GM12801 (cell line): ENCODE data around the gene PLK2.

ENCODE experiments used
- TF ChIP-seq, protein P1 (sequence below): IDR thresholded peaks from one replicate; pipeline ENCODE4 v1.5.1; 2011; ENCODE audit warnings: control low read depth; ENCODE audit not compliant: insufficient read length; ENCODE audit errors: extremely low read depth

PLK2 gene

DNA sequence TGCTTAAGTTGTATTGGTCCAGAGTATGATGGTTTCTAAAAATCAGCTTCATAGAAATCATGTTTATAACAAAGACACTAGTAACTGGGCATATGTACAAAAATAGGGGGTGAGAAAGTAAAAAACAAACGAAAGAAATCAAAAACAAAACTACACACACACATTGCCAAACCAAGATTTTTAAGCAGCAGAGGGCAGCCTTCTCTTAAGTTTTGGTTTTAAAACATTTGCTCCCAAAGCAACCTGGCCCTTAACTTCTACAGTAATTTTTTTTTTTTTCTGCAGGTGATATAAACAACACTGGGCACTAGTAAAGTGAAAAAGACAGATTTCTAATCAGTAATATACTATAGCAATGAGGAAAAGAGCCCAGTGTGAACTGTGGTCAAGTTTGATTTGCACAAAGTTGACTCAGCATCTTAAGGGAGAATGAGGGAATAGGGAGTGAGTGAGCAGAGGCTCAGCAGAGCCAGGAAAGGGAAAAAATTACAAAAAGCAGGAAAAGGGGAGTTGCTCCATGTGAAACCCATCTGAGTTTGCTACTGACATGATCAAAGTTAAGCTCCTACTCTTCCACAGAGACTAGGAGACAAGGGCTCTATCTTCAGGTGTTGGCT lies 18.0 kb upstream of the PLK2 start:
- TF ChIP-seq, protein P1, sequence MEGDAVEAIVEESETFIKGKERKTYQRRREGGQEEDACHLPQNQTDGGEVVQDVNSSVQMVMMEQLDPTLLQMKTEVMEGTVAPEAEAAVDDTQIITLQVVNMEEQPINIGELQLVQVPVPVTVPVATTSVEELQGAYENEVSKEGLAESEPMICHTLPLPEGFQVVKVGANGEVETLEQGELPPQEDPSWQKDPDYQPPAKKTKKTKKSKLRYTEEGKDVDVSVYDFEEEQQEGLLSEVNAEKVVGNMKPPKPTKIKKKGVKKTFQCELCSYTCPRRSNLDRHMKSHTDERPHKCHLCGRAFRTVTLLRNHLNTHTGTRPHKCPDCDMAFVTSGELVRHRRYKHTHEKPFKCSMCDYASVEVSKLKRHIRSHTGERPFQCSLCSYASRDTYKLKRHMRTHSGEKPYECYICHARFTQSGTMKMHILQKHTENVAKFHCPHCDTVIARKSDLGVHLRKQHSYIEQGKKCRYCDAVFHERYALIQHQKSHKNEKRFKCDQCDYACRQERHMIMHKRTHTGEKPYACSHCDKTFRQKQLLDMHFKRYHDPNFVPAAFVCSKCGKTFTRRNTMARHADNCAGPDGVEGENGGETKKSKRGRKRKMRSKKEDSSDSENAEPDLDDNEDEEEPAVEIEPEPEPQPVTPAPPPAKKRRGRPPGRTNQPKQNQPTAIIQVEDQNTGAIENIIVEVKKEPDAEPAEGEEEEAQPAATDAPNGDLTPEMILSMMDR, result no peak

DNA sequence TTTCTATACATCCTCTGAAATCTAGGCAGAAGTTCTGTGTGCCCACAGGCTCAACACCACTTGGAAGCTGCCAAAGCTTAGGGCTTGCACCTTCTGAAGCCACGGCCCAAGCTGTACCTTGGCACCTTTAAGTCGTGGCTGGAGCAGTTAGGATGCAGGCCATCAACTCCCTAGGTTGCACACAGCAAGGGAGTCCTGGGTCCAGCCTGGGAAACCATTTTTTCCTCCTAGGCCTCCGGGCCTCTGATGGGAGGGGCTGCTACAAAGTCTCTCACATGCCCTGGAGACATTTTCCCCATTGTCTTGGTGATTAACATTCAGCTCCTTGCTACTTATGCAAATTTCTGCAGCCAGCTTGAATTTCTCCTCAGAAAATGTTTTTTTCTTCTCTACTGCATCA lies 15.5 kb upstream of the PLK2 start:
- TF ChIP-seq, protein P1, result no peak

DNA sequence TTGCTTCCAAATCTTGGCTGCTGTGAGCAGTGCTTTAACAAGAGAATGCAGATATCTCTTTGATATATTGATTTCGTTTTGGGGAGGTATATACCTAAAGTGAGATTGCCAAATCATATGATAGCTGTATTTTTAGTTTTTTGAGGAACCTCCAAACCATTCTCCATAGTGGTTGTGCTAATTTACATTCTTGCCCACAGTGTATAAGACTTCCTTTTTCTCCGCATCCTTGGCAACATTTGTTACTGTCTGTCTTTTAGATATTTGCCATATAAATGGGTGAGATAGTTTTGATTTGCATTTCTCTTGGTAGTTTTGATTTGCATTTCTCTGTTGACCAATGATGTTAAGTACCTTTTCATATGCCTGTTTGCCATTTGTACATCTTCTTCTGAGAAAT lies 10.0 kb upstream of the PLK2 start:
- TF ChIP-seq, protein P1, result no peak

DNA sequence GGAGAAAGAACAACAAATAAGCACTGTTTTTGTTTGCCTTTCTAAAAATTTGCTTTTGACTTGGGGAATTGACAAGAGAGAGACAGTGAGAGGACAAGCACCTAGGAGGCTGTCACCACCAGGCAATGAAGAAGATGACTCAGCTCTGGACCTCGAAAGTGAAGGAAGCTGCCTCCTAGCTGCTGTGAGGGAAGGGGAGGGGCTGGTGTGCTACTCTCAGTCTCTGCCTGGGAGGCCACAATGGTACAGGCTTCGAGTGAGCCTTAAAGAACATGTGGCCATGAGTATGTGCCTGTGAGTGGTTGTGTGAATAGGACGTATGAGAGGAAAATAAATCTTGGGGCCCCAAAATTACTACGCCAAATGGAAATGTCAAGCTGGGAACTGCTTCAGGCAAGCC lies 7.1 kb upstream of the PLK2 start:
- TF ChIP-seq, protein P1, result no peak

DNA sequence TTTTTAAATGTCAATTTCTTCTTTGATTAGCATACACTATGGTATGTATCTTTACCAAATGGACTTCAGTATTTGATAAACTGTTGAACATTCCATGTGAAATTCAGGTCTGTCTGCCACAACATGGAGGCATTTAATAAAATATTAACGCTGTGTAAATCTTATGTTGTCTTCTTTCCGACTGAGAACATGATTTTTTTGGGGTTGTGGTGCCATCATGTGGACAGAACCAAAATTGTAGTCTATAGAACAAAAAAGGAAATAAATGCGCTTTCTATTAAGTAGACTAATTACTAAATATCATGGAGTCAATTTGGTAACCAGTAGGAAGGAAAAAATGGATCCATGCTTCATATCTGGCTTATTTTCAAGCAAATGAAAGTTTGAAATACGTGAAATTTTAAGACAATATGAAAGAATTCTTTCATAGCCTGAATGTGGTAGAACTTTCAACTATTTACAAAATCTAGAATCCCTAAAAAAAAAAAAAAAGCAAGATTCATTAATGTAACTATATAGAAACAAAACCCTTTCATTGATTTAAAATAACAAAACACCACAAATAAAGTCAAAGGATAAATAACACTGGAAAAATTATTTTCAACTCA lies 2.8 kb upstream of the PLK2 start:
- TF ChIP-seq, protein P1, result no peak

DNA sequence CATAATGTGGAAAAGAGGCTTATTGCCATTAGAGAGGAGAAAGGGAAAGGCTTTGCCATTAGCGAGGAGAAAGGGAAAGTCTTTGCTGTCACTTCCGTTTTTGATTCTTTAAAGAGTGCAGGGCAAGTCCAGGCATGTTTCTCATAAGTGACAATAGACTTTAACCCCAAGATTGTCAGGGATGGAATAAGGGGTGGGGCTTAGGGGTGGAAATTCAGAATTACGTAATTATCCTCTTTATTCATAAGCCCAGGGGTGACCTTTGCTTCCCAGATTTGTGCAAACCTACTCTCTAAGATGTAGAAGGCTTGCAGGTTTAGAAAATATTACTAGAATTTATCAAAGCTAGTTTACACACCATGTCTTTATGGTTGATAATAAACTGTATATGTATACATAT lies 2.3 kb upstream of the PLK2 start:
- TF ChIP-seq, protein P1, result no peak

DNA sequence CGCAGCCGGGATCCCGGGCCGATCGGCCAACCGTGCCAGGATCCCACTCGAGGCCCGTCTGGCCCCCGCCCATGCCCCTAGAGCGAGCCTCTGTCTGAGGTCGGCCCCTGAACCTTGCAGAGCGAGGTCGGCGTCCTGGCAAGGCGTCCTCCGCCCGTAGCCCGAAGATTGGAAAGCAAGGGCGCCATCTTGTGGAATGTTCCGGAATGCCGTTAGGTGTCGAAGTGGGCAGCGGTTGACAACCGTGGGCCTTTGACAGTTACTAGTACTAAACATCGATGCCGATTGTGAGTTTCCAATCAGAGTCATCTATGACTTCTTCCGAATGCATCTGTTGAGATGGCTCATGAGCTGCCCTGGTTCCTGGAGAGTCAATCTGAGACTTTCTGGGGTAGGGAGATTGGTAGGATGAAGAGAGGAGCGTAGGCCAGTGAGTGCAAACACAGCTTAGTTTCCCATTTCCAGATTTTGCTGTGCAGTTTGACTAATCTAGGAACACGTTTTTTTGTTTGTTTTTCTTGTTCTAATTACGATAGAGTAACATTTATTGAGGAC lies 923 bp upstream of the PLK2 start:
- TF ChIP-seq, protein P1, result no peak
